HG03342 (cell line): Measurements from ENCODE around the gene ELF4.

Source experiments
- ATAC-seq: cut with Tn5 transposase; IDR thresholded peaks from one replicate; pipeline ENCODE4 v1.9.1; 2021; ENCODE audit warnings: mild to moderate bottlenecking, moderate library complexity; ENCODE audit not compliant: unreplicated experiment

ELF4 gene

GRCh38 chrX:130085551-130086446 lies 24.5 kb downstream of the ELF4 start:
- no peak for ATAC-seq

- ATAC-seq = peak; percentile 32
These were observed 25.6 kb downstream of the ELF4 start for GRCh38 chrX:130084631-130085237.

GRCh38 chrX:130083656-130084382 lies 26.5 kb downstream of the ELF4 start:
- ATAC-seq = no peak

GRCh38 chrX:130083107-130083490 lies 27.2 kb downstream of the ELF4 start:
- no peak for ATAC-seq

- ATAC-seq = peak; percentile 66
These were observed 27.8 kb downstream of the ELF4 start for GRCh38 chrX:130082244-130083106.

GRCh38 chrX:130081421-130082045 lies 28.8 kb downstream of the ELF4 start:
- no peak for ATAC-seq

- no peak for ATAC-seq
These were observed 29.4 kb downstream of the ELF4 start for GRCh38 chrX:130080791-130081367.

- no peak for ATAC-seq
These were observed 30.4 kb downstream of the ELF4 start for GRCh38 chrX:130079824-130080406.

- ATAC-seq = no peak
These were observed 34.5 kb downstream of the ELF4 start for GRCh38 chrX:130075777-130076176.

GRCh38 chrX:130072345-130072740 lies 38.0 kb downstream of the ELF4 start:
- ATAC-seq = no peak

GRCh38 chrX:130071611-130072344 lies 38.5 kb downstream of the ELF4 start:
- no peak for ATAC-seq

- ATAC-seq = no peak
These were observed 43.2 kb downstream of the ELF4 start for GRCh38 chrX:130066975-130067615.

GRCh38 chrX:130060122-130061069 lies 49.9 kb downstream of the ELF4 start:
- peak; percentile 87 for ATAC-seq

- no peak for ATAC-seq
These were observed 51.6 kb downstream of the ELF4 start for GRCh38 chrX:130058652-130059051.

GRCh38 chrX:130057209-130057608 lies 53.1 kb downstream of the ELF4 start:
- ATAC-seq = no peak

GRCh38 chrX:130055899-130056298 lies 54.4 kb downstream of the ELF4 start:
- ATAC-seq = no peak

- no peak for ATAC-seq
These were observed 55.2 kb downstream of the ELF4 start for GRCh38 chrX:130055103-130055502.
